HCT116 (cell line): ENCODE data around the gene NOXA1.

Experiments used
- CTCF ChIP-seq, 3 experiments: fragments of 200-600 bp in 1 of 3; sonication (generic) in 1 of 3; IDR thresholded peaks in 2 of 3; conservative IDR thresholded peaks in 1 of 3; 2 replicates each; pipeline ENCODE4 v1.5.1; 2012 to 2017; ENCODE audit warnings: low read depth in 2 of 3, low read length in 2 of 3, antibody characterized with exemption in 1 of 3, borderline replicate concordance in 1 of 3, control low read depth in 1 of 3, mild to moderate bottlenecking in 1 of 3, mixed read lengths in 1 of 3, mixed run types in 1 of 3, moderate library complexity in 1 of 3; ENCODE audit not compliant: insufficient read depth in 1 of 3
- SIN3A ChIP-seq: IDR thresholded peaks from 2 replicates; pipeline ENCODE4 v1.6.1; 2012; ENCODE audit warnings: low read depth

DNA sequence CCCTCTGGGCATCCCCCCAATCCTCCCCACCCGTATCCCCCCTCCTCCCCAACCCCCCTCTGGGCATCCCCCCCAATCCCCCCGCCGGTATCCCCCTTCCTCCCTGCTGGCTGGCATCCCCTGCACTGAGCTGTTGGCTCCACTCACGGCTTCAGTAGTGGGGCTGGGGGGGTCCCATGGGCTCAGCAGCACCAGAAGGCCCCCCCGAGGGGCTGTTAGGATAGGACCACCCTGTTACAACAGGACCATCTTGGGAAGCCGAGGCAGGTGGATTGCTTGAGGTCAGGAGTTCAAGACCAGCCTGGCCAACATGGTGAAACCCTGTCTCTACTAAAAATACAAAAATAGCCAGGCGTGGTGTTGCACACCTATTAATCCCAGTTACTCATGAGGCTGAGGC lies 42.6 kb upstream of the NOXA1 start:
- TF ChIP-seq CTCF (IDR thresholded peaks at IDR 0.05 in 2 of 3, conservative IDR thresholded peaks at IDR 0.05 in 1 of 3; ENCODE audit: borderline replicate concordance in 1 of 3, insufficient read depth in 1 of 3, low read depth in 2 of 3, low read length in 2 of 3) (no peak), SIN3A (no peak)
